GM12878 (cell line): ENCODE measurements around the gene FAM89B. TPM values are rescaled to one million over a fixed set of nuclear protein-coding genes. Genes with fewer than 3 reads are reported as not detected.

Experiments
- ASH2L ChIP-seq: fragments of 300-600, 200-600 bp; sonication (generic); IDR thresholded peaks from 2 replicates; pipeline ENCODE4 v1.6.1; 2017; ENCODE audit warnings: low read depth, mild to moderate bottlenecking, borderline replicate concordance
- BCL11A ChIP-seq: IDR thresholded peaks from 2 replicates; pipeline ENCODE4 v1.6.1; 2011; ENCODE audit warnings: low read depth, low read length
- BRCA1 ChIP-seq: IDR thresholded peaks from 2 replicates; pipeline ENCODE4 v1.6.1; 2011; ENCODE audit warnings: low read depth, low read length, improper control_type of control experiment
- CBX5 ChIP-seq: sonication (generic); IDR thresholded peaks from 2 replicates; pipeline ENCODE4 v1.6.1; 2016; ENCODE audit warnings: low read depth, moderate library complexity, mild to moderate bottlenecking, inconsistent platforms
- CHD4 ChIP-seq: fragments of 200-600 bp; sonication (generic); IDR thresholded peaks from 2 replicates; pipeline ENCODE4 v1.6.1; 2016; ENCODE audit warnings: mild to moderate bottlenecking
- FOS ChIP-seq: IDR thresholded peaks from 3 replicates; pipeline ENCODE4 v1.6.1; 2011; ENCODE audit warnings: borderline replicate concordance; ENCODE audit not compliant: insufficient read length; ENCODE audit errors: extremely low read depth
- HDGF ChIP-seq: fragments of 450-650 bp; IDR thresholded peaks from 2 replicates; pipeline ENCODE4 v1.6.1; 2016; ENCODE audit warnings: antibody characterized with exemption
- NR2C1 ChIP-seq: fragments of 450-650 bp; IDR thresholded peaks from 2 replicates; pipeline ENCODE4 v1.6.1; 2017; ENCODE audit warnings: antibody characterized with exemption, mild to moderate bottlenecking, moderate library complexity
- PML ChIP-seq: IDR thresholded peaks from 2 replicates; pipeline ENCODE4 v1.6.1; 2012; ENCODE audit warnings: low read length, inconsistent platforms
- SMAD1 ChIP-seq: fragments of 450-650 bp; IDR thresholded peaks from 2 replicates; pipeline ENCODE4 v1.6.1; 2018; ENCODE audit warnings: mild to moderate bottlenecking, low read depth; ENCODE audit not compliant: partially characterized antibody
- SMARCA5 ChIP-seq: fragments of 450-650 bp; IDR thresholded peaks from 2 replicates; pipeline ENCODE4 v1.6.1; 2017; ENCODE audit warnings: mild to moderate bottlenecking
- TBL1XR1 ChIP-seq: IDR thresholded peaks from 2 replicates; pipeline ENCODE4 v1.6.1; 2012; ENCODE audit warnings: low read depth, low read length, improper control_type of control experiment
- TCF7 ChIP-seq: IDR thresholded peaks from 2 replicates; pipeline ENCODE4 v1.6.1; 2014; ENCODE audit warnings: antibody characterized with exemption, borderline replicate concordance
- ZNF207 ChIP-seq: fragments of 450-650 bp; IDR thresholded peaks from 2 replicates; pipeline ENCODE4 v1.6.1; 2014; ENCODE audit warnings: antibody characterized with exemption, mild to moderate bottlenecking, borderline replicate concordance
- ZNF622 ChIP-seq: fragments of 450-650 bp; IDR thresholded peaks from 2 replicates; pipeline ENCODE4 v1.6.1; 2017; ENCODE audit warnings: mild to moderate bottlenecking, inconsistent platforms
- polyA plus RNA-seq, 11 experiments: library from polyadenylated mRNA; depleted of rRNA in 4 of 11; unstranded in 6 of 11; stranded (reverse) in 5 of 11; fragments of >200 nt; fragmentation: Nextera tagmentation in 4 of 11; fragmentation: Illumina TruSeq in 1 of 11; extraction: Ambion mirVana in 4 of 11; extraction: Trizol in 1 of 11; gene quantifications; 1 replicate in 1 of 11; 2 replicates in 10 of 11; pipeline versions ENCODE4 v1.2.1 to v1.2.3, GENCODE V29; 2011 to 2016; ENCODE audit warnings: inconsistent platforms in 2 of 11, missing spikeins in 2 of 11, low read depth in 1 of 11
- total RNA-seq, 4 experiments: library from RNA; depleted of rRNA in 3 of 4; stranded (reverse); fragments of >200 nt in 3 of 4; fragmentation: Illumina TruSeq in 1 of 4; extraction: Trizol in 1 of 4; gene quantifications; 2 replicates each; pipeline versions ENCODE4 v1.2.1 to v1.2.3, GENCODE V29; 2013 to 2021
- TF ChIP-seq, protein P1 (sequence below): IDR thresholded peaks from 2 replicates; pipeline ENCODE4 v1.6.1; 2011; ENCODE audit warnings: borderline replicate concordance, low read depth, mild to moderate bottlenecking, moderate library complexity, mixed read lengths, low read length; ENCODE audit not compliant: insufficient read depth; ENCODE audit errors: extremely low read length
- TF ChIP-seq, protein P2 (sequence below): fragments of 450-650 bp; formaldehyde crosslinking; IDR thresholded peaks from 2 replicates; pipeline ENCODE4 v1.4.0; 2022; ENCODE audit warnings: mild to moderate bottlenecking, moderate library complexity
- TF ChIP-seq, protein P3 (sequence below): fragments of 450-650 bp; IDR thresholded peaks from 2 replicates; pipeline ENCODE4 v1.6.1; 2014; ENCODE audit warnings: mild to moderate bottlenecking
- TF ChIP-seq, protein P4 (sequence below): fragments of 450-650 bp; IDR thresholded peaks from 2 replicates; pipeline ENCODE4 v1.6.1; 2017; ENCODE audit warnings: mild to moderate bottlenecking
- TF ChIP-seq, protein P5 (sequence below): fragments of 450-650 bp; formaldehyde crosslinking; IDR thresholded peaks from 2 replicates; pipeline ENCODE4 v1.5.0; 2022; ENCODE audit warnings: mild to moderate bottlenecking, missing genetic modification characterization

Gene FAM89B
- total and polyA plus RNA-seq, 10 of the 15 experiments (the other 5 are each of a cell fraction or from before 2014, with no cell fraction given), result 0.34 to 36.7 (median 9.8) TPM

DNA sequence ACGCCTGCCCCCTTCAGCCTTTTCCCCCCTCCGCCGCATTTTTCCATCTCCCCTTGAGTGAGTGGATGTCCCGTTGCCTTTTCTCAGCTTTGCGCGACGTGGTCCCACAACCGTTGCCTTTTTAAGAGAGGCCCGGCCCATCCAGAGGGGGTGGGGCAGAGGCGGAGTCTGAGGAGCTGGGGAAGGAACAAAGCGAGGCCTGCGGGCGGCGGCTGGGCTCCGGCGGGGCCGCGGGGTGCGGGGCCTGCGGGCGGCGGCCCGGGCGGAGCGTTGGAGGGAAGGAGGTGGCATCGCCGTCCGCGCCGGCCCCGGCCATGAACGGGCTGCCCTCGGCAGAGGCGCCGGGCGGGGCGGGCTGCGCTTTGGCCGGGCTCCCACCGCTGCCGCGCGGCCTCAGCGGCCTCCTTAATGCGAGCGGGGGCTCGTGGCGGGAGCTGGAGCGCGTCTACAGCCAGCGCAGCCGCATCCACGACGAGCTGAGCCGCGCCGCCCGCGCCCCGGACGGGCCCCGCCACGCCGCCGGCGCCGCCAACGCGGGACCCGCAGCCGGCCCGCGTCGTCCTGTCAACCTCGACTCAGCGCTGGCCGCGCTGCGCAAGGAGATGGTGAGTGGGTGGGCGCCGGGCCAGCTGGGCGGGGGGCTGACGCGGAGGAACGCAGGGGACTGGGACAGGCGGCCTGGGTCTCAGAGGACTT lies at the start of gene FAM89B (continued):
- TF ChIP-seq, protein P1, sequence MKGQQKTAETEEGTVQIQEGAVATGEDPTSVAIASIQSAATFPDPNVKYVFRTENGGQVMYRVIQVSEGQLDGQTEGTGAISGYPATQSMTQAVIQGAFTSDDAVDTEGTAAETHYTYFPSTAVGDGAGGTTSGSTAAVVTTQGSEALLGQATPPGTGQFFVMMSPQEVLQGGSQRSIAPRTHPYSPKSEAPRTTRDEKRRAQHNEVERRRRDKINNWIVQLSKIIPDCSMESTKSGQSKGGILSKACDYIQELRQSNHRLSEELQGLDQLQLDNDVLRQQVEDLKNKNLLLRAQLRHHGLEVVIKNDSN, result no peak
- TF ChIP-seq, protein P2, sequence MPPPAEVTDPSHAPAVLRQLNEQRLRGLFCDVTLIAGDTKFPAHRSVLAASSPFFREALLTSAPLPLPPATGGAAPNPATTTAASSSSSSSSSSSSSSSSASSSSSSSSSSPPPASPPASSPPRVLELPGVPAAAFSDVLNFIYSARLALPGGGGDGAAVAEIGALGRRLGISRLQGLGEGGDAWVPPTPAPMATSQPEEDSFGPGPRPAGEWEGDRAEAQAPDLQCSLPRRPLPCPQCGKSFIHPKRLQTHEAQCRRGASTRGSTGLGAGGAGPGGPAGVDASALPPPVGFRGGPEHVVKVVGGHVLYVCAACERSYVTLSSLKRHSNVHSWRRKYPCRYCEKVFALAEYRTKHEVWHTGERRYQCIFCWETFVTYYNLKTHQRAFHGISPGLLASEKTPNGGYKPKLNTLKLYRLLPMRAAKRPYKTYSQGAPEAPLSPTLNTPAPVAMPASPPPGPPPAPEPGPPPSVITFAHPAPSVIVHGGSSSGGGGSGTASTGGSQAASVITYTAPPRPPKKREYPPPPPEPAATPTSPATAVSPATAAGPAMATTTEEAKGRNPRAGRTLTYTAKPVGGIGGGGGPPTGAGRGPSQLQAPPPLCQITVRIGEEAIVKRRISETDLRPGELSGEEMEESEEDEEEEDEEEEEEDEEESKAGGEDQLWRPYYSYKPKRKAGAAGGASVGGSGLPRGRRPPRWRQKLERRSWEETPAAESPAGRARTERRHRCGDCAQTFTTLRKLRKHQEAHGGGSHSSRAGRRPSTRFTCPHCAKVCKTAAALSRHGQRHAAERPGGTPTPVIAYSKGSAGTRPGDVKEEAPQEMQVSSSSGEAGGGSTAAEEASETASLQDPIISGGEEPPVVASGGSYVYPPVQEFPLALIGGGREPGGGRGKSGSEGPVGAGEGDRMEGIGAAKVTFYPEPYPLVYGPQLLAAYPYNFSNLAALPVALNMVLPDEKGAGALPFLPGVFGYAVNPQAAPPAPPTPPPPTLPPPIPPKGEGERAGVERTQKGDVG, result no peak
- TF ChIP-seq TBL1XR1 (no peak), CHD4 (no peak), ZNF207 (no peak), NR2C1 (no peak), ASH2L (no peak), HDGF (no peak), CBX5 (no peak), BRCA1 (no peak), BCL11A (no peak), ZNF622 (no peak), FOS (no peak), PML (no peak), SMARCA5 (no peak), TCF7 (no peak), SMAD1 (no peak)
- TF ChIP-seq, protein P3, sequence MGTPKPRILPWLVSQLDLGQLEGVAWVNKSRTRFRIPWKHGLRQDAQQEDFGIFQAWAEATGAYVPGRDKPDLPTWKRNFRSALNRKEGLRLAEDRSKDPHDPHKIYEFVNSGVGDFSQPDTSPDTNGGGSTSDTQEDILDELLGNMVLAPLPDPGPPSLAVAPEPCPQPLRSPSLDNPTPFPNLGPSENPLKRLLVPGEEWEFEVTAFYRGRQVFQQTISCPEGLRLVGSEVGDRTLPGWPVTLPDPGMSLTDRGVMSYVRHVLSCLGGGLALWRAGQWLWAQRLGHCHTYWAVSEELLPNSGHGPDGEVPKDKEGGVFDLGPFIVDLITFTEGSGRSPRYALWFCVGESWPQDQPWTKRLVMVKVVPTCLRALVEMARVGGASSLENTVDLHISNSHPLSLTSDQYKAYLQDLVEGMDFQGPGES, result no peak
- TF ChIP-seq, protein P4, sequence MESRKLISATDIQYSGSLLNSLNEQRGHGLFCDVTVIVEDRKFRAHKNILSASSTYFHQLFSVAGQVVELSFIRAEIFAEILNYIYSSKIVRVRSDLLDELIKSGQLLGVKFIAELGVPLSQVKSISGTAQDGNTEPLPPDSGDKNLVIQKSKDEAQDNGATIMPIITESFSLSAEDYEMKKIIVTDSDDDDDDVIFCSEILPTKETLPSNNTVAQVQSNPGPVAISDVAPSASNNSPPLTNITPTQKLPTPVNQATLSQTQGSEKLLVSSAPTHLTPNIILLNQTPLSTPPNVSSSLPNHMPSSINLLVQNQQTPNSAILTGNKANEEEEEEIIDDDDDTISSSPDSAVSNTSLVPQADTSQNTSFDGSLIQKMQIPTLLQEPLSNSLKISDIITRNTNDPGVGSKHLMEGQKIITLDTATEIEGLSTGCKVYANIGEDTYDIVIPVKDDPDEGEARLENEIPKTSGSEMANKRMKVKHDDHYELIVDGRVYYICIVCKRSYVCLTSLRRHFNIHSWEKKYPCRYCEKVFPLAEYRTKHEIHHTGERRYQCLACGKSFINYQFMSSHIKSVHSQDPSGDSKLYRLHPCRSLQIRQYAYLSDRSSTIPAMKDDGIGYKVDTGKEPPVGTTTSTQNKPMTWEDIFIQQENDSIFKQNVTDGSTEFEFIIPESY, result no peak
- TF ChIP-seq, protein P5, sequence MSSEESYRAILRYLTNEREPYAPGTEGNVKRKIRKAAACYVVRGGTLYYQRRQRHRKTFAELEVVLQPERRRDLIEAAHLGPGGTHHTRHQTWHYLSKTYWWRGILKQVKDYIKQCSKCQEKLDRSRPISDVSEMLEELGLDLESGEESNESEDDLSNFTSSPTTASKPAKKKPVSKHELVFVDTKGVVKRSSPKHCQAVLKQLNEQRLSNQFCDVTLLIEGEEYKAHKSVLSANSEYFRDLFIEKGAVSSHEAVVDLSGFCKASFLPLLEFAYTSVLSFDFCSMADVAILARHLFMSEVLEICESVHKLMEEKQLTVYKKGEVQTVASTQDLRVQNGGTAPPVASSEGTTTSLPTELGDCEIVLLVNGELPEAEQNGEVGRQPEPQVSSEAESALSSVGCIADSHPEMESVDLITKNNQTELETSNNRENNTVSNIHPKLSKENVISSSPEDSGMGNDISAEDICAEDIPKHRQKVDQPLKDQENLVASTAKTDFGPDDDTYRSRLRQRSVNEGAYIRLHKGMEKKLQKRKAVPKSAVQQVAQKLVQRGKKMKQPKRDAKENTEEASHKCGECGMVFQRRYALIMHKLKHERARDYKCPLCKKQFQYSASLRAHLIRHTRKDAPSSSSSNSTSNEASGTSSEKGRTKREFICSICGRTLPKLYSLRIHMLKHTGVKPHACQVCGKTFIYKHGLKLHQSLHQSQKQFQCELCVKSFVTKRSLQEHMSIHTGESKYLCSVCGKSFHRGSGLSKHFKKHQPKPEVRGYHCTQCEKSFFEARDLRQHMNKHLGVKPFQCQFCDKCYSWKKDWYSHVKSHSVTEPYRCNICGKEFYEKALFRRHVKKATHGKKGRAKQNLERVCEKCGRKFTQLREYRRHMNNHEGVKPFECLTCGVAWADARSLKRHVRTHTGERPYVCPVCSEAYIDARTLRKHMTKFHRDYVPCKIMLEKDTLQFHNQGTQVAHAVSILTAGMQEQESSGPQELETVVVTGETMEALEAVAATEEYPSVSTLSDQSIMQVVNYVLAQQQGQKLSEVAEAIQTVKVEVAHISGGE (CRISPR knock-in tag), result 0 out of 2 replicates have a peak, but pooled peaks have one; percentile 4
